CD4-positive, alpha-beta T cell (primary cell): Measurements from ENCODE around the gene NMNAT2. TPM values are rescaled to one million over a fixed set of nuclear protein-coding genes. Genes with fewer than 3 reads are reported as not detected.

Source experiments
- ATAC-seq: fragments of 200-7000 bp; cut with Tn5 transposase; one replicate; pipeline ENCODE4 v1.10.0; 2022; ENCODE audit warnings: mild to moderate bottlenecking; ENCODE audit not compliant: poor library complexity
- CTCF ChIA-PET: fragments of 350-600 bp; sonication (Branson Sonifier 250); formaldehyde crosslinking; loops from one replicate; lab custom pipeline; 2021; ENCODE audit warnings: antibody characterized with exemption, inconsistent platforms; lab: Charles Lee
- POLR2A ChIA-PET: fragments of 350-600 bp; sonication (Branson Sonifier 250); formaldehyde crosslinking; loops from one replicate; lab custom pipeline; 2021; ENCODE audit warnings: antibody characterized with exemption, inconsistent platforms; lab: Charles Lee
- DNase-seq, 14 experiments: peaks; one replicate each; pipeline ENCODE4 v3.0.0-alpha.2; 2013 to 2020; ENCODE audit warnings: mixed read lengths in 2 of 14
- H3K27ac ChIP-seq, 2 donors: one replicate each; pipeline versions ENCODE4 v1.5.1 to v1.7.0; 2013; ENCODE audit warnings: low read length in 2 of 2, low read depth in 1 of 2, mild to moderate bottlenecking in 1 of 2
- H3K27me3 ChIP-seq, 2 experiments: 1 replicate in 1 of 2; 2 replicates in 1 of 2; pipeline versions ENCODE4 v1.6.1 to v1.7.0; 2013; ENCODE audit warnings: low read length in 2 of 2, control low read depth in 1 of 2, mild to moderate bottlenecking in 1 of 2, moderate library complexity in 1 of 2; ENCODE audit not compliant: insufficient read depth in 2 of 2, control insufficient read depth in 1 of 2
- H3K36me3 ChIP-seq: one replicate; pipeline ENCODE4 v1.6.1; 2013; ENCODE audit warnings: low read length, control low read depth; ENCODE audit not compliant: insufficient read depth
- H3K4me1 ChIP-seq: one replicate; pipeline ENCODE4 v1.6.1; 2013; ENCODE audit warnings: low read length, control low read depth; ENCODE audit not compliant: insufficient read depth
- H3K4me3 ChIP-seq: one replicate; pipeline ENCODE4 v1.5.1; 2013; ENCODE audit warnings: mild to moderate bottlenecking, low read length, moderate library complexity
- H3K9me3 ChIP-seq, 2 experiments: 1 replicate in 1 of 2; 2 replicates in 1 of 2; pipeline versions ENCODE4 v1.6.1 to v1.7.0; 2013; ENCODE audit warnings: low read length in 2 of 2, mild to moderate bottlenecking in 2 of 2, control low read depth in 1 of 2, moderate library complexity in 1 of 2; ENCODE audit not compliant: control insufficient read depth in 1 of 2, insufficient read depth in 1 of 2
- H3K27ac Mint-ChIP-seq: one replicate; pipeline ENCODE4 v1.8.0; 2020; ENCODE audit warnings: mixed read lengths
- H3K27me3 Mint-ChIP-seq: one replicate; pipeline ENCODE4 v1.8.0; 2021; ENCODE audit warnings: mixed read lengths
- H3K36me3 Mint-ChIP-seq: one replicate; pipeline ENCODE4 v1.8.0; 2021; ENCODE audit warnings: low read depth, mixed read lengths
- H3K4me1 Mint-ChIP-seq: one replicate; pipeline ENCODE4 v1.8.0; 2021; ENCODE audit warnings: low read depth, mixed read lengths
- H3K4me3 Mint-ChIP-seq: one replicate; pipeline ENCODE4 v1.8.0; 2020; ENCODE audit warnings: mild to moderate bottlenecking, mixed read lengths
- H3K9me3 Mint-ChIP-seq: one replicate; pipeline ENCODE4 v1.8.0; 2020; ENCODE audit warnings: mixed read lengths
- CTCF ChIP-seq: fragments of 200-600 bp; IDR thresholded peaks from one replicate; pipeline ENCODE4 v1.8.0; 2022; ENCODE audit warnings: antibody characterized with exemption, mild to moderate bottlenecking
- intact Hi-C, 2 experiments: fragments of 100-400 bp; cut with DNase I in 1 of 2; cut with micrococcal nuclease in 1 of 2; formaldehyde crosslinking; loops; one replicate each; pipeline versions ENCODE4 v1.15.1 to v1.9.0; 2023 to 2025; cut with DNase I, micrococcal nuclease
- total RNA-seq, 174 experiments: library from RNA in 2 of 174; stranded (reverse) in 2 of 174; gene quantifications; one replicate each; pipeline ENCODE4 v1.2.3 and lab custom pipeline; 2021 to 2026

The NMNAT2 gene
- total RNA-seq, 2 experiments from 2014 or later, result not detected

GRCh38 chr1:183239793-183240525, 178.2 kb downstream of the NMNAT2 start:
- H3K9me3 ChIP-seq, result no peaks in the 10 kb centered on the region
- H3K36me3 Mint-ChIP-seq, result no peaks in the 10 kb centered on the region
- no peak for TF ChIP-seq CTCF
- no peaks in the 10 kb centered on the region for H3K36me3 ChIP-seq
- H3K27me3 Mint-ChIP-seq, result no peaks in the 10 kb centered on the region
- H3K4me3 Mint-ChIP-seq, result no peak overlapping the region
- H3K9me3 Mint-ChIP-seq, result no peaks in the 10 kb centered on the region
- CTCF ChIA-PET, result no interaction called here
- ATAC-seq (no peak), DNase-seq (no peak)
- POLR2A ChIA-PET, result interaction anchor here (0.6 kb wide), 1 partner anchor 162 kb away, joined by 3 read pairs; no protein-coding TSS in a partner anchor
- no peak overlapping the region for H3K4me3 ChIP-seq
- H3K27ac ChIP-seq, result no peak overlapping the region
- intact Hi-C loops, result no loop called here
- H3K27me3 ChIP-seq, result peaks cover 0 to 3% of the 10 kb centered on the region in 2 experiments
- H3K27ac Mint-ChIP-seq, result no peak overlapping the region
- no peaks in the 10 kb centered on the region for H3K4me1 Mint-ChIP-seq
- no peaks in the 10 kb centered on the region for H3K4me1 ChIP-seq

- no peak for TF ChIP-seq CTCF
- CTCF ChIA-PET, result no interaction called here
Observed at GRCh38 chr1:183239220-183239742, 178.9 kb downstream of the NMNAT2 start.

GRCh38 chr1:183238071-183238470, 180.1 kb downstream of the NMNAT2 start:
- ChIA-PET CTCF (no interaction called here), POLR2A (no interaction called here)
- H3K4me1 Mint-ChIP-seq, result no peaks in the 10 kb centered on the region
- peaks cover 0 to 3% of the 10 kb centered on the region in 2 experiments for H3K27me3 ChIP-seq
- no peak for ATAC-seq
- H3K9me3 Mint-ChIP-seq, result no peaks in the 10 kb centered on the region
- no peaks in the 10 kb centered on the region for H3K4me1 ChIP-seq
- intact Hi-C loops, result no loop called here
- H3K36me3 Mint-ChIP-seq, result no peaks in the 10 kb centered on the region
- no peak for DNase-seq
- H3K27me3 Mint-ChIP-seq, result no peaks in the 10 kb centered on the region
- no peaks in the 10 kb centered on the region for H3K36me3 ChIP-seq
- H3K9me3 ChIP-seq, result no peaks in the 10 kb centered on the region
- no peak overlapping the region for H3K27ac ChIP-seq
- no peak for TF ChIP-seq CTCF
- no peak overlapping the region for H3K27ac Mint-ChIP-seq
- no peak overlapping the region for H3K4me3 ChIP-seq
- H3K4me3 Mint-ChIP-seq, result no peak overlapping the region

More at GRCh38 chr1:183239220-183239742, 178.9 kb downstream of the NMNAT2 start:
- no peak for DNase-seq
- H3K27ac Mint-ChIP-seq, result no peak overlapping the region
- no peak overlapping the region for H3K4me3 Mint-ChIP-seq
- no peaks in the 10 kb centered on the region for H3K9me3 Mint-ChIP-seq
- intact Hi-C loops, result no loop called here
- POLR2A ChIA-PET, result no interaction called here
- Histone ChIP-seq H3K36me3 (no peaks in the 10 kb centered on the region), H3K9me3 (no peaks in the 10 kb centered on the region), H3K27ac (no peak overlapping the region), H3K4me3 (no peak overlapping the region), H3K4me1 (no peaks in the 10 kb centered on the region), H3K27me3 (peaks cover 0 to 3% of the 10 kb centered on the region in 2 experiments)
- ATAC-seq, result no peak
- H3K36me3 Mint-ChIP-seq, result no peaks in the 10 kb centered on the region
- H3K4me1 Mint-ChIP-seq, result no peaks in the 10 kb centered on the region
- no peaks in the 10 kb centered on the region for H3K27me3 Mint-ChIP-seq
